ENCODE measurements around the gene CASP9.

DNA sequence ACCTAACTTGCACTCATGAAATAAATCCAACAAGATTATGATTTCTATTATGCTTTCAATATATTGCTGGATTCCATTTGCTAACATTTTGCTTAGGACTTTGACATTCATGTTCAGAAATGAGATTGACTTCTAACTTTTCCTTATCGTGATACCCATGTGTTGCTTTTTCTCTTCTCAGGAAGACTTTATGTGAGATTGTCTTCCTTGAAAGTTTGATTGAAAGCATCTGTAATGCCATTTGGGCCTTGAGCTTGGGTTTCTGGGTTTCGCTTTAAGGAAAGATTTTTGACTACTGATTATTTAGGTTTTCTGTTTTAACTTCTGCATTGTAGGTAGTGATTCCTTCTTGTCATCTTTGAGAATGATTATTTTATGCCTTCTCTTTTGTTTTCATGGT is 33.0 kb upstream of the CASP9 start:
- TF ChIP-seq, protein P1, sequence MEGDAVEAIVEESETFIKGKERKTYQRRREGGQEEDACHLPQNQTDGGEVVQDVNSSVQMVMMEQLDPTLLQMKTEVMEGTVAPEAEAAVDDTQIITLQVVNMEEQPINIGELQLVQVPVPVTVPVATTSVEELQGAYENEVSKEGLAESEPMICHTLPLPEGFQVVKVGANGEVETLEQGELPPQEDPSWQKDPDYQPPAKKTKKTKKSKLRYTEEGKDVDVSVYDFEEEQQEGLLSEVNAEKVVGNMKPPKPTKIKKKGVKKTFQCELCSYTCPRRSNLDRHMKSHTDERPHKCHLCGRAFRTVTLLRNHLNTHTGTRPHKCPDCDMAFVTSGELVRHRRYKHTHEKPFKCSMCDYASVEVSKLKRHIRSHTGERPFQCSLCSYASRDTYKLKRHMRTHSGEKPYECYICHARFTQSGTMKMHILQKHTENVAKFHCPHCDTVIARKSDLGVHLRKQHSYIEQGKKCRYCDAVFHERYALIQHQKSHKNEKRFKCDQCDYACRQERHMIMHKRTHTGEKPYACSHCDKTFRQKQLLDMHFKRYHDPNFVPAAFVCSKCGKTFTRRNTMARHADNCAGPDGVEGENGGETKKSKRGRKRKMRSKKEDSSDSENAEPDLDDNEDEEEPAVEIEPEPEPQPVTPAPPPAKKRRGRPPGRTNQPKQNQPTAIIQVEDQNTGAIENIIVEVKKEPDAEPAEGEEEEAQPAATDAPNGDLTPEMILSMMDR (IDR thresholded peaks at IDR 0.05) = no peak
- no peak for TF ChIP-seq ZFX (IDR thresholded peaks at IDR 0.05; ENCODE audit: borderline replicate concordance)
